Daoy (cell line): ENCODE results near the gene SLC25A1. TPM values are rescaled to one million over a fixed set of nuclear protein-coding genes. Genes with fewer than 3 reads are reported as not detected.

Experiments
- DNase-seq: peaks from one replicate; pipeline ENCODE4 v3.0.0-alpha.2; 2015; ENCODE audit warnings: low read depth
- total RNA-seq: library from RNA; depleted of rRNA; stranded (reverse); fragments of >200 nt; shearing (Covaris generic); gene quantifications from 2 replicates; pipeline ENCODE4 v1.2.3, GENCODE V29; 2014

Gene SLC25A1
- total RNA-seq, 1 experiment from 2014 or later: 53.4 TPM

DNA sequence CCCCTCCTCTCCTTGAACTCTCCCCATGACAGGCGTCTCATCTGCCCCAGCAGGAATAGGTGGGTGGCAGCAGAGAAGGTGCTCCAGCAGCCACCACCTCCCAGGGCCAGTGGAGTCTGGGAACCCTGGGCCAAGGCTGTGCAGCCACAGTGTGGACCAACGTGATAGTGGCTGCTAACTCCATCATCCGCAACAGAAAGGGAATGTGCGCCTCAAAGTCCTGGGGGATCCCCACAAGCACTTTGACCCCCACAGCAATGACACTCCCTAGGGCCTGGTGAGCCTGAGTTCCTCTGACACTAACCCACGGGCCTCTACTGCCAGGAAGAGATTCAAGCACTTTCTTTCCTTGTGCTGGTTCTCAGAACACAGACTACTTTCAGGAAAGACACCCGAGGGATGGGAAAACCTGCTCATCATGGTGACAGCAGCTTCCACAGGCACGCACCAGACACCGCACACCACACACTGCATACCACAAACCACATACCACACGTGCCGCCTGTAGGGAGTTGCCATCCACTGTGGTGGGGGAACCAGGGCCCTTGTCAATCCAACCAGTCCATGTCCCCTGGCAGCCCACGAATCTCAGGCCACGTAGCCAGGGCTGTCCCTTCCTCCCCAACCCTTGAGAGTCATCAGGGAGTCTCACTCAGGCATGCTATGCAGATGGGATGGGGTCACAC, 3.4 kb upstream of the SLC25A1 start:
- no peak for DNase-seq

DNA sequence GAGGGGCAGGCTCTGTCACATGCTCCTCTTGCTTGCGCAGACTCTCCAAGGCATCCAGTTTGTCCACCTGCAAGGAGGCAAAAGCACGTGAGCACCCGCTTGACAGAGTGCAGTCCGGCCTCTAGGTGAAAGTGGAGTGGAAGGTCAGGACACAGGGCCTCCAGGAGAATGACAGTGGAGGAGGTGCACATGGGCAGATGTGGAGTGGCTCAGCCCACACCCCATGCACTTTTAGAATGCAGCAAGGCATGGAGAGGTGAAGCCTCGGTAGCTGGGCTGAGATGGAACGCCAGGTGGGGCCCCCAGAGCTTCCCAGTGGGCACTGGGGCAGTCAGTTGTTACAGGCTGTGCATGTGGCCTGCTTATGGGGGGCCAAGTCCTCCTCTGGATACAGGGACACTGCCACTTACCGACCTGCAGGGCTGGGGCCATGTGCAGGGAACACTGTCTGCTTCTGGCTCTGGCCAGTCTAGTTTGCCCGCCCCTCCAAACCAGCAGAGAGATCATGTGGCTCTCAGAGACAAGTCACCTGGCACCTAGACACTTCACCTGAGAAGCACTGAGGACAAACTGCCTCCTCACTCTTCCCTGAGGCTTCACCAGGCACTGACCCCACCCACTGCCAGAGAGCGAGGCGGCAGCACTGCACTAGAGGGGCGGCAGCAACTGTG, 2.3 kb upstream of the SLC25A1 start:
- no peak for DNase-seq

DNA sequence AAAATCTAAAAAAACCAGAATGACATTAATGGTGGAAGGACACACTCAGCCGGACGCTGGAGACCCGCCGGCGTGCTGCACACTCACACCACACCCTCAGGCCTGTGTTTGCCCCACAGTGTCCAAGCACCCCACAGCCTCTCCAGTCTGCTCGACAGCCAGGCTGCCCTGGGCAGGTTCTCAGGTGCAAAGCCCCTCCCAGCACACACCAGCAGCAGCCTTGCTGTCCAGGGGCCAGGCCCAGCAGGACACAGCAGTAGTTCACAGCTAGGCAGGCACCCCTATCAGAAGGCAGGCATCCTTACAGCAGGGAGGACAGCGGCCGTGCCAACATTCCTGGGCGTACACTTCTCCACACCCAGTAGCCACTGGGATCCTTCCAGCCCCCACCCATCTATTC, 1.7 kb upstream of the SLC25A1 start:
- DNase-seq: no peak

GRCh38 chr22:19179497-19180048, 1.0 kb upstream of the SLC25A1 start:
- peak; percentile 82 for DNase-seq

DNA sequence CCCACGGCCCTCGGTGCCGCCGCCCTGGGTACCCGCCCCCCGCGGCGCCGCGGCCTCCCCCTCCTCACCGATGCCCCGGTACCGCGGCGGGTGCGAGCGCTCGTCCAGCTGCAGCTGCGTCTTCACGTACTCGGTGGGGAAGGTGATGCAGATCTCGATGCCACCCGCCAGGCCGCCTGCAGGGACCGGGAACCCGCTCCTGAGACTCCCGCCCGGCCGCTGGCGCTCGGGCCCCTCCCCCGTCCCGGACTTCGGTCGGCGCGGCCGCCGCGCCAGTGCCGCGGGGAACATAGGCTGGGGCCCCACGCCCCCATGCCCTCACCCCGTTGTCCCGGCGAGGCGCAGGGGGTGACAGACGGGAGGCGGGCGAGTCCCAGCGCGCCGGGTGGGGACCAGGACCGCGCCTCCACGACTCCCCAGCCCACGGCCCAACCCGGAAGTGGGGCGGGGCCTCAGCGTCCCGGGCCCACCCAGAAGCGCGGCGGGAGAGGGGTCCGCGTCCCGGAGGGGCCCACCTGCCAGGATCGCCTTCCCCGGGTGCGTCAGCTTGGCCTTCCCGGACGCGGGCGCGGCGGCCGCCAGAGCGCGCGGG, 375 bp downstream of the SLC25A1 start:
- DNase-seq: peak; percentile 59

DNA sequence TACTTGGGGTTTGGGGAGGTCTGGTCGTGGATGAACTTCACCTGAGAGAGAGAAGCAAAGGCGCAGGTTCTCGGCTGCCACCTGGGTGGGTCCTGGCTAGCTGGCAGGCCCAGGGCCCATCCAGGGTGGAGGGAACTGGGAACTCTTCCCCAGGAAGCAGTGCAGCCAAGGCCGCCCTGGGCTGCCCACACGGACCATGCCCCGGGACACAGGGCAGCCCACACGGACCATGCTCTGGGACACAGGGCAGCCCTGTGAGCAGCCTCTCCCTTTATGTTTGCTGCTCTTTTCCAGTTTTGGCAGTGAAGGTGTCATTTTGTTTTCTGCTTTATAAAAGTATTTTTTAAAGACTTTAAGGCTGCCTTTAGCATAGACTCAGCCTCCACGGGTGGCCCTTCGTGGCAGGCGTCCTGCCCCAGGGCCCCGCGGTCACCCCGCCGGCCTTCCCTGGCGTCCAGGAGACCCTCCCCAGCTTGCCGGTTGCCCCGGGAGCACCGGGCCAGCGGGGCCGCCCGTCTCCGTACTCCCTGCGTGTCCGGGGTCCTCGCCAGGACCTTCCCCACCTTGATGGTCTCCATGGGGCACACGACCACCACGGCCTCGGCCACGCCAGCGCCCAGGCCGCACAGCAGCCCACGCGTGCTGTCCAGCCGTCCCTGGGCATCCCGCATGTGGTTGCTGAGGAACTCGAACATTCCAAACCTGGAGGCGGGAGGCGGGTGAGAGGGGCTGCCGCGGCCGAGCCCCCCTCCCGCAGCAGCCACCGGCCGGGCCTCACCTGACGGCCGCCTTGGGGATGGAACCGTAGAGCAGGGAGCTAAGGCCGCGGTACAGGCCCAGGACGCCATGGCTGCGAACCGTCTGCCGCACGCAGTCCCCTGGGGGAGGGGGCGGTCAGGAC, 1.1 kb downstream of the SLC25A1 start:
- no peak for DNase-seq

DNA sequence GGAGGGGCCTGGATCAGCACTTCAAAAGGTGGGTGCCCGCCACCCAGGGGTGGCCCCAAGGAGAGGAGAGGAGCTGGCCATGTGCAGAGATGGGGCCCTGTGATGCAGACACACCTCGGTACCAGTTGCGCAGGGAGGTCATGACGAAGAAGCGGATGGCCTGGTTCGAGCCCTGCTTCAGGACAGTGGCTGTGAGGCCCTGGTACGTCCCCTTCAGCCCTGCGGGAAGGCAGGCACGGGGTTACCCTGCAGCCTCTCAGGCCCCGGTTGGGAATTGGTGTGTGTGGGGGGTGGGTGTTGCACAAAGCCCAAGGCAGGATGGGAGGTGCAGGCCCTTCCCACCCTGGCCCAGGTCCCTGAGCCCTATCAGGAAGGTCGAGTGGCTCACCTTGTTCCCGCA, 1.8 kb downstream of the SLC25A1 start:
- no peak for DNase-seq

DNA sequence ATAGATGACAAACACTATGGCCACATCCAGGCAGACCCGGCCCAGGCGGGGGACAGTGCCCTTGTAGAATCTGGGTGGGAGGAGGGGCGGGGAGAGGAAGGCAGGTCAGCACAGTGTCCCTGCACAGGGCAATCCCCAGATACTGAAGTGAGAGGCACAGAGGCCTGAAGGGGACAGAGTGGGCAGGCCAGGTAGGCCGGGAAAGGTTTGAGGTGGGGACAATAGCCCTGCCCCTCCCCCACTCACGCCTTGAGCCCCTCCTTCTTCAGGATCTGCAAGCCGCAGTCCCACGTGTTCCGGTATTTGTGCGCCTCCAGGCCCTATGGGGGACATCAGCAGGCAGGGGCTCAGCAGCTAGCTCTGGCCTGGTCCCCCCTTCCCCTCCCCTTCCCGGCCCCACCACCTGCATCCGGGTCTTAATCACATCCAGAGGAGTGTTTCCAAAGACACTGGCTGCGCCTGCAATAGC, 2.3 kb downstream of the SLC25A1 start:
- DNase-seq: no peak

DNA sequence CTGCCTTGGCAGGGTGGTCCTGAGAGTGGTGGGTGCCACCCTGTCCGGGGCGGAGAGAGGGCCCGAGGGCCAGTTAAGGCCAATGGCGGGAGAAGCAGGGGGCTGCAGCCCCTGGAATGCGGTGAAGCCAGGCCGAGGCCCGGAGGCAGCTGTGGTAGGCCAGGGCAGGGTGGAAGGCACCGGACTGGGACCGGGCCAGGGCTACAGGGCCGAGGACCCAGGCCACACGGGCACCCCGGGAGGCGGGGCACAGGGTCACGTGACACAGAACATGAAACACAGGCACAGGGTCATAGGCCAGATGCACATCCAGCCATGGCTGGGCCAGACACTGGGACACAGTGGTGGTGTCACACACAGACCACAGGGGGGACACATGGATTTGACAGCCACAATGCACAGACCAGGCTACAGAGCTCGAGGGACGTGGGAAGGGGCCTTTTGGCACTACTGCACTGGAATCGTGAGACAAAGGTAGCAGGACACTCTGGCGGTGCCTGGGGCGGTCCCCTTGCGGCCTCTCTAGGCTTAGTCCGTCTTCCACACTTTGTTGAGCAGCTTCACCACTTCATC, 2.8 kb downstream of the SLC25A1 start:
- DNase-seq: no peak

GRCh38 chr22:19175026-19175601, 3.4 kb downstream of the SLC25A1 start:
- no peak for DNase-seq

DNA sequence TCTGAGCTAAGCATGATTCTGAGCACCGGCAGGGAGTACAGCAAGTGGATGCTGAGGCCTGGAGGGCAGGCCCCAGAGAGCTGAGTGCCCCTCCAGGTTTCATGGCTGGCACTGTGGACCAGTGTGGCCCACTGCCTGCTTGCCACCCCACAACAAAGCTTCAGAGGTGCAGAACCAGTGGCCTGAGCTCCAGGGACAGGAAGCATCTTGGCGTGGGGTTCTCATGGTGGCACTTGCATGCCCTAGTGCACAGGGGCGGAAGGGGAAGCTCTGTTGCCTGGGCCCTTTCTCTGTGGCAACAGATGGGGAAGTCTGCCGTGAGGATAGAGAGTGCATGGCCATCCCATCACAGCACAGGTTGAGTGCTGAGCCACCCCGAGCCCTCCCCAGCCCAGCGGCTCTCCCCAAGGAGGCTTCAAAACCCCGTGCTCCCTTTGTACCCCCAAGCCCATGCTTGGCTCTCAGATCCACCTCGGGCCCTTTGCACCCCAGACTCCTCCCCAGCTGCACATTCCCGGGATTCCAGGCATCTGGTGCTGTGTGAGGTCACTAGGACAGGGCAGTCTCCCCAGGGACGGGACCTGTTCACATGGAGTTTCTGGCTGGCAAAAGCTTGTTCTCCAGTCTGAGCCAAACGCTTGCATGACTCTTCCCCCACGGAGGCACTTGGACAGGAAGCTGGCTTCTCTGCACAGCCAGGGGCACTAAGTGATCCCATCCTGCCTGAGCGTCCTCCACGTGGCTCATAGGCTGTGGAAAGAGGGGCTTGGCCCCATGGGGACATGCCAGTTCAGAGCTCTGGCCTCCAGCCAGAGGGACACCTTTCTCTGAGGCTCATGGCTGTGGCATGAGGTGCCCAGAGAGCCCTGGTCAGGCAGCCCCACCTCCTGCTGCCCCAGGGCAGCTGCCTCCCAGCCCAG, 4.2 kb downstream of the SLC25A1 start:
- peak; percentile 56 for DNase-seq

DNA sequence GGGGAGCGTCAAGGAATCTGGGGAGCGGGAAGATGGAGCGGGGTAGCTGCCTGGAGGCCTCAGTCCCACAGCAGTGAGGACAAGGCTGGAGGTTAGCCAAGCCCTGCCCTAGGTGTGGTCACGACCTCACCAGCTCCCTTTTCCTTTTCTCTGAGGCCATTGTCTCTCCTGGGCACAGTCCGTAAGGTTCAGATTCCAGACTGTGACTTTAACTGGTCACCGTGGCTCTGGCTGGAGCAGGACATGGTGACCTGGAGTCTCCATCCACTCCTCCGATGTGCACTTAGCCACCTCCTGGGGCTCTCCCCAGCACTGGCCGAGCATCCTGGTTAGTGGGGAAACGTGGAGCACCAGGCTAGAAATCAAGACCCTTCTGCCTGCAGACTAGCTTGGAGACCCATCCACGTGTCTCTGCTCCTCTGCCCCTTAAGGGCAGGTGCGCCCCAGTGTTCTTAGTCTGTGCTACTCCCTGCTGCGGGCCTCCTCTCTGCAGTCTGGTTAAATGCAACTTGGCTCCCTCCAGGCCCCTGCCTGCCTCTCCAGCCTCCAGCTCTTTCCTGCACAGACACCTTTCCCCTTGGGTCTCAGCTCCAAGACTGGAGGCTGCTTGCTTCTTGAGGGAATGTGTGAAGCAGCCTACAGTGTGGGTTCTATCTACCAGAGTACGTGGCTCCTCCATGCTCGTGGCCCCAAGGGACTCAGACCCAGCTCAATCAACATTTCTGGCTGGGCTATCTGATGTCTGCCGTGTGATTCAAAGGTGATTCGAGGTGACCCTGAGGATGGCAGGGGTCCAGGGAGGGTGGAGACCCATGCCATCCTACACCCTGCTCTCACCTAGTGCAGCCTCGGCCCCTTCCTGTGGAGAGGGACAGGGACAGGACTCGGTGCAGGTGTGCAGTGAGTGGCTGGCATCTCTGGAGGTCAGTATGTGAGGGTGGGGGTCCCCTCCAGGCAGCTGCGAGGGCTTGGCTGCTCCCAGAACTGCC, 5.2 kb downstream of the SLC25A1 start:
- DNase-seq: no peak

- no peak for DNase-seq
These were observed 6.1 kb downstream of the SLC25A1 start for GRCh38 chr22:19172213-19173046.

DNA sequence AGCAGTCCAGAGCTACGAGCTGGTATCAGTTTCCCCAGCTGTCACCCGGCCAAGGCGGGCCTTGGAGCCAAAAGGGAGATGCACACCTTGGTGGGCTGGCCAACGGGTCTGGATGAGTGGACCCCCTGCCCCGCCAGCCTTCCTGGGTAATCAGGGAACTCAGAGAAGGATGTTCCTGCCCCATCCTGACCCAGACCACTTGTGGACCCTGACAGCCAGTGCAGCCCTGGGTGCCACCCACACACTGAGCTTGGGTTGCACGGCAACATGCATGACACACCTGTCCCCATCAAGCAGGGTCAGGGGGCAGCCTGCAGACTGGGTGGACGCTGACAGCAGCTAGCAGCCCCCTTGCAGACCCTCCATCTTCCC, 8.6 kb downstream of the SLC25A1 start:
- DNase-seq: no peak

DNA sequence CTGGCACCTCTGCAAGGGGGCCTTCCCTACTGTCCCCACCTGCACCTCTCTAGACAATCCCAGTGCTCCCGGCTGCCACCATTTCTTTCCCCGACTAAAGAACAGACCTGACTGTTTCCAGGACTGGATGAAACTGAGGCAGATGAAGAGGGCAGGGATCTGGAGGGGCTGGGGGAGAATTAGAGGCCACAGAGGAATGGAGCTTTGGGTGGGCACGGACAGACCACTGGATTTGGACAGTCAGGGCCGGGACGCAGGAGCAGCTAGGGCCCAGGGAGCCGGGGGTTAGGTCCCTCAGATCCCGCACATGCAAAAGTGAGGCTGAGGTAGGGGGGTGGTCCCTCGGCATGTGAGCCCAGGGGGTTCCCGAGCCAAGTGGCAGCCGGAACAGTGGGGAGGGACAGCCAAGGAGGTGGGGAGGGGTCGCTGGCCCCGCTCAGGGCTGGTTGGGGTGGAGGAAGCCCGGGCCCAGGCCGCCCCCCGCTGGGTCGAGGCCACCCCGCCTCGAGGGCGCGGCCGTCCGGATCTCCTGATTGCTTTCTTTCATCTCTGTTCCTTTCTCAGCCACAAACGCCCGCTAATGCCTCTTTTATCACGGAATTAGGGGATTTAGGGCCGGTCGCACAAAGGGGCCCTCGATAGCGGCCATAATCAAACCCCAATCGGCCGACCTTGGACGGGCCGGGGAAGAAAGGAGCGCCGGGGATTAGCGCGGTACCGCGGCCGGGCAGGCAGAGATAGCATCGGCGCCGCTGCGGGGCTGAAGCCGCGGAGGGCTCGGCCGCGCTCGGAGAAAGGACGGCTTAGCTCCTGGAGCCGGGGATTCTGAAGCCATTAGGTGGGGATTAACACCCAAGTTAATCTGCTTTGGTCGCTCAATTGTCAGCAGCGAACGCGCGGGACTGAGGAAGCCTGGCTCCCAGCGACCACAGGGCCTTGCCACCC, 9.3 kb downstream of the SLC25A1 start:
- no peak for DNase-seq

GRCh38 chr22:19168088-19168890, 10.2 kb downstream of the SLC25A1 start:
- no peak for DNase-seq
